VCaP (cell line): Measurements from ENCODE around the gene ZDHHC14.
A peak's percentile ranks its signal among the peaks of the same experiment; 100 is the strongest.

Experiments used
- H3K27ac ChIP-seq: fragments of 450-650 bp; 2 replicates; pipeline ENCODE4 v1.5.1; 2017
- CTCF ChIP-seq: fragments of 450-650 bp; conservative IDR thresholded peaks from 2 replicates; pipeline ENCODE4 v1.5.1; 2017; ENCODE audit warnings: mild to moderate bottlenecking, moderate library complexity

The ZDHHC14 gene

DNA sequence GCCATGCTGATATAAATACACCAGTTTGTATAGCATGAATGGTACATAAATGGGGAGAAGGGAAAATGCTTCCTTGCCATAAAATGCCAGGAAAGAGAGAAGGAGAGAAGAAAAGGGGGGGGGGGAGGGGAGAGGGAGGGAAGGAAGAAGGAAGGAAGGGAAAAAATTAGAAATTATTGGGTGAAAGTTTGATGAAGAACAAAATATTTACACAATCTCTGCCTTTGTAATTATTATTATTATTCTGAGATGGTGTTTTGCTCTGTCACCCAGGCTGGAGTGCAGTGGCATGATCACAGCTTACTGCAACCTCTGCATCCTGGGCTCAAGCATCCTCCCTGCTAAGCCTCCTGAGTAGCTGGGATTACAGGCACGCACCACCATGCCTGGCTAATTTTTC lies 10.2 kb upstream of the ZDHHC14 start:
- no peak for TF ChIP-seq CTCF
- H3K27ac ChIP-seq = no peak overlapping the region

- H3K27ac ChIP-seq = no peak overlapping the region
- TF ChIP-seq CTCF = no peak
Observed at GRCh38 chr6:157372501-157373280, 8.3 kb upstream of the ZDHHC14 start.

DNA sequence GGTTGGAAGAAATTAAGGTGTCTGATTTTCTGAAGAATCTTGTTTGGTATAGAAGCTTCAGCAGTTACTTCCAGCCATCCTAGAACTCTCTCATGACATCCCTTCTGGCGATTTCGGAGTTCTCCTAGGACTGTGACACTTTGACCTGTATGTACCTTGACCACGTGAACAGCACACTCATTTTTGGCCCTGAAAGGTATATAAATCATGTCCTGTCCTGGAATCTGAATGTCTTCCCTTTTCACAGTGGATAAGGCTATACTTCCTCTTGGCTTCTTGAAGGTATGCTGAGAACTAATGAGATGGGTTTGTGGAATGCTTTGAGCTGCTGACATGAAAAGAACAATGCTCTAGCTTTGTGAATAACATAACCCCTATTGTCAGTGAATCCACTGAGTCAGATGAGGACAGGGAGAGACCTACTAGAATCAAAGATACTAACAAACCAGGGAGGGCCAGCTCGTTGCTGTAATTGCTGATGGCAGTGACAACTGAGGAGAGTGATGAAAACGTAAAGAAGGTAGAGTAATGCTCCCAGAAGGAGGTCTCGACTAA lies 6.0 kb upstream of the ZDHHC14 start:
- H3K27ac ChIP-seq = no peak overlapping the region

DNA sequence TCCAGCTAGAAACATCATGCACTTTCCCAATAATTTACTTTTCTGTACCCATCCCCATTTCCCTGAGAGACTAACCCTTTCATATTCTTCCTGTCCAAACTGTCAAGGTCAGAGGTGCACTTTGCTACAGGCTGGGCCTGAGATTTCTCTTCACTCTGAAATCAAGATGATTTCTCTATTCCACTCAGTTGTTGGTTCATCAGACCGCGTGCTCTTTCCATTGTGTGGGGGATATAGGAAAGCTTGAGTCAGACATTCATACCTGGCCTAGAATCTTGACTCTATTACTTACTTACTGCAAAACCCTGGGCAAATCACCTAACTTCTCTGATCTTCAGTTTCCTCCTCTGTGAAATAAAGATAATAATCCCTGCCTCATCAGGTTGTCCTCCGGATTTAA lies 4.7 kb upstream of the ZDHHC14 start:
- no peak overlapping the region for H3K27ac ChIP-seq
- TF ChIP-seq CTCF = no peak

More for the DNA sequence above, 6.0 kb upstream of the ZDHHC14 start:
- no peak for TF ChIP-seq CTCF

DNA sequence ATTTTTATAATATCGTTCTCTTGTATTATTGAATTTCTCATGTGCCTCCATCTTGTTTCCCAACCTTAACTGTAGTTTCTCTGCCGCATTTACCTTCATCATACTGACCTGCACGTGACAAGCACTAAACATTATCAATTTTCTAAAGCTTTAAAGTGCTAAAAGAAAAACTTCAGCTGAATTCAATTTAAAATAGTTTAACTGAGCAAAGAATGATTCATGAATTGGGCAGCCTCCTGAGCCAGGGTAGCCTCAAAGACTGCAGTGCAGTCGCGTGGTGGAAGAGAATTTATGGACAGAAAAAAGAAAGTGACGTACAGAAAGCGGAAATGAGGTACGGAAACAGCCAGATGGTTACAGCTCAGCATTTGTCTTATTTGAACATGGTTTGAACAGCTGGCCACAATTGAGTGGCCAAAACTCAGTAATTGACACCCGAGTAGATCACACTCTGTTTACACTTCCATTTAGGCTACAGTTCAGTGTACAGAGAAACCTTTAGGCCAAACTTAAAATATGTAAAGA lies 4.2 kb upstream of the ZDHHC14 start:
- H3K27ac ChIP-seq = no peak overlapping the region
- no peak for TF ChIP-seq CTCF

DNA sequence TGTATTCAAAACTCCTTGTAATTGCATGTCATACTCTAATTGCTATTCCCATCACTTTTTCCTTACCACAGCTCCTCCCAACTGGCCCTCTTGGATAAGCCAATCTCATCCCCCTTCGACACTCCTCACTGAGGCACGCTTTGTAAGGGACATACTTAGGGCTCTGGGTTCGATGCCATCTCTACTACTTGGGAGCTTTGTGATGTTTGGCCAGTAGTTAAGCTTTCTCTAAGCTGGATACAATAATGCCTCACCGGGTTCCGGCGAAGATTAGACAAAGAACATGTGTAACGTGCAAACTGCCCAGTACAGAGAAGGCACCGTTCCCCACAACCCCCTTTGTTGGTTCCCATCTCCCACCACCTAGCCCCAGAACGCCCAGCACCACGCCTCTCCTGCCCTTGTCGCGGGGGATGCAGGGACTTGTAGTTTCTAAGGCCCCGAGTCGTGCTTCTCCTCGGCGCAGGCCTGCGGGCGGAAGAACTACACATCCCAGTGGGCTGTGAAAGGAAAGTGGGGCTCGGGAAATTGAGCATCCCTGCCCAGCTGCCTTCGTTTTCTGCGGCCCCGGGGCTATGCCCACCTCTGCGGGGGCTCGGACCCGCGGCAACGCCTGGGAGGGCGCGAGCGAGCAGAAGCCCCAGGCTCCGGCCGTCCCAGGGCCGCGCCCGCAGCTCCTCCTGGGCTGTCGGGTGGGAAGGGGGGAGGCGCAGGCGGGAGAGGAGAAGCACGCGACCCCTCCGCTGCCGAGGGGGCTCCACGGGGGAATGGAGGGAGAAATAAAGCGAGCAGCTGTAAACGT lies 1.1 kb upstream of the ZDHHC14 start:
- peak overlapping the region; percentile 80 for H3K27ac ChIP-seq
- TF ChIP-seq CTCF = no peak

- H3K27ac ChIP-seq = peak overlapping the region; percentile 80
- no peak for TF ChIP-seq CTCF
Observed at GRCh38 chr6:157380458-157380778, 572 bp upstream of the ZDHHC14 start.
